NT2/D1 (cell line): ENCODE measurements around the gene PHF21B.

ENCODE experiments used
- SUZ12 ChIP-seq: IDR thresholded peaks from 2 replicates; pipeline ENCODE4 v1.6.1; 2011; ENCODE audit not compliant: insufficient read length, insufficient read depth; ENCODE audit errors: extremely low read depth
- YY1 ChIP-seq: IDR thresholded peaks from 2 replicates; pipeline ENCODE4 v1.6.1; 2011; ENCODE audit not compliant: insufficient read length, insufficient read depth

DNA sequence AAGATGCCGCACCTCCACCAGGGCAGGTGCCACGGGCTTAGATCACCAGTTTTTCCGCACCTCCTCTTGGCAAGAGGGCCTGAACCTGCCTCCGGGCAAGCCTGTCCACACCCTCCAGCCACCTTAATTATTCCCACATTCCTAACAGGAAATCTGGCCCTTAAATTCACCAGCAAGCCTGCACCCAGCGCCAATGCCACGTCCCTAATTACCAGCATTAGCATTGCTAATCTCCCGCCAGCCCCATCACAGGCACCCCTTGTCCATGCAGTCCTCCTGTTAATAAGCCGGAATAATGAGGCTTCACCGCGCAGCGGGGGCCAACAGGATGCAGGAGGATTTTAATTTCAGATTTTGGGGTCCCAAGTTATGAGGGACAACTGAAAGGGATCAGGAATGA lies 69.7 kb downstream of the PHF21B start:
- TF ChIP-seq YY1 = no peak
- no peak for TF ChIP-seq SUZ12
